IMR-90 (cell line): ENCODE measurements around the gene MEDAG.

Experiments used
- CEBPB ChIP-seq: IDR thresholded peaks from 2 replicates; pipeline ENCODE4 v1.6.1; 2012; ENCODE audit warnings: low read depth, low read length, improper control_type of control experiment
- FOS ChIP-seq: fragments of 150-350 bp; IDR thresholded peaks from 2 replicates; pipeline ENCODE4 v1.6.1; 2016; ENCODE audit warnings: low read depth, low read length
- MAFK ChIP-seq: IDR thresholded peaks from 2 replicates; pipeline ENCODE4 v1.6.1; 2012; ENCODE audit warnings: low read depth, low read length, improper control_type of control experiment
- MXI1 ChIP-seq: IDR thresholded peaks from 2 replicates; pipeline ENCODE4 v1.6.1; 2012; ENCODE audit warnings: low read depth, mild to moderate bottlenecking, low read length, moderate library complexity, borderline replicate concordance
- NFE2L2 ChIP-seq: fragments of 150-350 bp; IDR thresholded peaks from 2 replicates; pipeline ENCODE4 v1.6.1; 2016; ENCODE audit warnings: low read depth, mild to moderate bottlenecking, low read length
- POLR2A ChIP-seq: IDR thresholded peaks from 2 replicates; pipeline ENCODE4 v1.6.1; 2012; ENCODE audit warnings: mild to moderate bottlenecking, low read depth, low read length
- RAD21 ChIP-seq: IDR thresholded peaks from 2 replicates; pipeline ENCODE4 v1.6.1; 2012; ENCODE audit warnings: low read length, improper control_type of control experiment
- RCOR1 ChIP-seq: IDR thresholded peaks from 2 replicates; pipeline ENCODE4 v1.6.1; 2012; ENCODE audit warnings: mild to moderate bottlenecking, low read length, improper control_type of control experiment; ENCODE audit not compliant: insufficient replicate concordance
- SMC3 ChIP-seq: fragments of 150-350 bp; IDR thresholded peaks from 2 replicates; pipeline ENCODE4 v1.6.1; 2016; ENCODE audit warnings: low read depth, mild to moderate bottlenecking, antibody characterized with exemption, low read length, moderate library complexity
- USF2 ChIP-seq: fragments of 150-350 bp; IDR thresholded peaks from 2 replicates; pipeline ENCODE4 v1.6.1; 2017; ENCODE audit warnings: mild to moderate bottlenecking, antibody characterized with exemption, low read length, low read depth
- TF ChIP-seq, protein P1 (sequence below): conservative IDR thresholded peaks from 2 replicates; pipeline ENCODE4 v1.5.1; 2012; ENCODE audit warnings: mild to moderate bottlenecking, low read depth, low read length, improper control_type of control experiment

DNA sequence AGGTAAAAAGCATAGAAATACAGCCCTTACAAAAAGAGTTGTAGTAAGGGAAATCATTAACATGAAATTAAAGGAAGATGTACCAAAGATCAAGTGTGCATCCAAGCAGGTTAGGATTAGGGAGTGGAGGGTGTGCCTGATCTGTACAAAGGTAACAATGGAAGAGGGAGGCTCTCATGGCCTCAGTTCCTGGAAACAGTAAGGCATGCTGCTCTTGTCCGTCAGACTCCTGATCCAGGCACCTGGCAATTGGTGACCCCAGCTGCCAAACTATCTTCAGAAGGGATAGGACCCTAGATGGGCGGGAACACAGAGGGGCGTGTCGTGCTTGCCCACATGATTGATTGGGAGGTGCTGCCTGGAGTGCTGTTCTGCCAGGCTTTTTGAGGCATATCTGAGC lies 30.9 kb downstream of the MEDAG start:
- TF ChIP-seq, protein P1, sequence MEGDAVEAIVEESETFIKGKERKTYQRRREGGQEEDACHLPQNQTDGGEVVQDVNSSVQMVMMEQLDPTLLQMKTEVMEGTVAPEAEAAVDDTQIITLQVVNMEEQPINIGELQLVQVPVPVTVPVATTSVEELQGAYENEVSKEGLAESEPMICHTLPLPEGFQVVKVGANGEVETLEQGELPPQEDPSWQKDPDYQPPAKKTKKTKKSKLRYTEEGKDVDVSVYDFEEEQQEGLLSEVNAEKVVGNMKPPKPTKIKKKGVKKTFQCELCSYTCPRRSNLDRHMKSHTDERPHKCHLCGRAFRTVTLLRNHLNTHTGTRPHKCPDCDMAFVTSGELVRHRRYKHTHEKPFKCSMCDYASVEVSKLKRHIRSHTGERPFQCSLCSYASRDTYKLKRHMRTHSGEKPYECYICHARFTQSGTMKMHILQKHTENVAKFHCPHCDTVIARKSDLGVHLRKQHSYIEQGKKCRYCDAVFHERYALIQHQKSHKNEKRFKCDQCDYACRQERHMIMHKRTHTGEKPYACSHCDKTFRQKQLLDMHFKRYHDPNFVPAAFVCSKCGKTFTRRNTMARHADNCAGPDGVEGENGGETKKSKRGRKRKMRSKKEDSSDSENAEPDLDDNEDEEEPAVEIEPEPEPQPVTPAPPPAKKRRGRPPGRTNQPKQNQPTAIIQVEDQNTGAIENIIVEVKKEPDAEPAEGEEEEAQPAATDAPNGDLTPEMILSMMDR, result no peak
- TF ChIP-seq SMC3, result no peak
- no peak for TF ChIP-seq POLR2A
- TF ChIP-seq MAFK, result no peak
- TF ChIP-seq FOS, result no peak
- TF ChIP-seq RAD21, result no peak
- no peak for TF ChIP-seq NFE2L2
- no peak for TF ChIP-seq USF2
- TF ChIP-seq CEBPB, result no peak
- TF ChIP-seq RCOR1, result no peak
- no peak for TF ChIP-seq MXI1
